ENCODE measurements around the gene TSPOAP1. TPM values are rescaled to one million over a fixed set of nuclear protein-coding genes. Genes with fewer than 3 reads are reported as not detected.

The TSPOAP1 gene
- polyA plus RNA-seq, 3 donors from 2014 or later = 7.1 to 32.1 (median 8.4) TPM

DNA sequence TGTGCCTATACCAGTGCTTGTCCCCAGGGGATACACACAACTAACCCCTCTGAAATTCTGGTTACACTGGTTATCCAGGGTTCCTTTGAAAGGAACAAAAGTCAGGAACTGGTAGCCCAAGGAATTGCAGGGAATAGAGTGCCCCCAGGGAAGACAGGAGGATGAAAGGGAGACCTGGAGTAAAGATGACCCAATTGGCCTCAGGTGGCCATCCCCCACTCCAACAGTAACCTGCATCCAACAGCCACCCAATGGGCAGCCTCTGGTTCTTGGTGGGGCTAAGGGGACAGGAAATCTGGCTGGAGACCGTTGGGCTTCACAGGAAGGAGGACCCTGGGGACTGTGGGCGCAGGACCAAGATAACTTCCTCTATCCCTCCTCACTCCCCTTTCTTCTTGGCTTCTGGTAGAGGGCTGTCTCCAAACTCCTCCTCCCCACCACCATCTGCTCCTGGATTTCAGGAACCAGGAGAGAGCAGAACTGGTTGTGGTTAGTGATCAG is 47.0 kb downstream of the TSPOAP1 start:
- H3K27me3 Mint-ChIP-seq (ENCODE audit: low read depth in 3 of 3) = peaks cover 2 to 4% (median 3%) of the 10 kb centered on the region in 3 donors
- DNase-seq = no peak
- peaks cover 0 to 5% (median 0%) of the 10 kb centered on the region in 3 donors for H3K36me3 Mint-ChIP-seq
- H3K27ac Mint-ChIP-seq = no peak overlapping the region
- peaks cover 4 to 8% of the 10 kb centered on the region in 2 donors for H3K4me1 Mint-ChIP-seq
- no peaks in the 10 kb centered on the region for H3K9me3 Mint-ChIP-seq
- H3K4me3 Mint-ChIP-seq = no peak overlapping the region

DNA sequence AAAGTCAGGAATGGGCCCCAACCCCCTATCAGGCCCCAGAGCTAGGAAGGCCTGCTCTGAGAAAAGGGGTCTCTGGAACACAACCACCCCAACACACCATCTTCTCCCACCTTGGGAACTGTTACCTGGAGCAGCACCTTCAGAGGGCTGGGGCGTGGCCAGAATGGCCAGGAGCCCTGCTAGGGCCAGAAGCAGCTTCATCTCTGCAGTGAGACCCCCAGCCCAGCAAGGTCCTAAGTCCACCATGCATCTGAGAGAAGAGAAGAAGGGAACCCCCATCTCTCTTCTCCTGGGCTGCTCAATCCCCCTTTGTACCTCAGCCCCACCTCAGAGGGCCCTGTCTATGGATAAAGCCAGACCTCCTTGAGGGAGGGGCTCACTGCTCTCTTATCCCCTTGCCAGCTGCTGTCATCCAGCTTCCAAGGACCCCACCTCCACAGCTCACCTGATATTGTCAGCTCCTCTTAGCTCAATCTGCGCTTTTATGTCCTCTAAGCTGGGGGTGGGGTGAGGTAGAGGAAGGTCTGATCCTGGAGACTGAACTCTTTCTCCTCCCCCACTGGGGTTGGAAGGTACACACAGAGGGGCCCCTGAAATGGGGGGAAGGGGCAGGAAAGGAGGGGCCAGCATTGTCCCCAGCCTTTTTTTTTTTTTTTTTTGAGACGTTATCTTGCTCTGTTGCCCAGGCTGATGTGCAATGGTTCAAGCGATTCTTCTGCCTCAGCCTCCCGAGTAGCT is 47.9 kb downstream of the TSPOAP1 start, which contains the start of gene MPO:
MPO (minus strand) TSS at position 456 of the 738 bp plus-strand sequence; CDS start at position 279, 177 bp downstream.
- DNase-seq = no peak
- H3K4me1 Mint-ChIP-seq = peaks cover 4 to 8% of the 10 kb centered on the region in 2 donors
- no peak within 1 kb of the TSS for H3K4me3 Mint-ChIP-seq
- H3K36me3 Mint-ChIP-seq = peaks cover 0 to 5% (median 0%) of the 10 kb centered on the region in 3 donors
- no peaks in the 10 kb centered on the region for H3K9me3 Mint-ChIP-seq
- peaks cover 2 to 4% (median 3%) of the 10 kb centered on the region in 3 donors for H3K27me3 Mint-ChIP-seq (ENCODE audit: low read depth in 3 of 3)
- no peak within 1 kb of the TSS for H3K27ac Mint-ChIP-seq

DNA sequence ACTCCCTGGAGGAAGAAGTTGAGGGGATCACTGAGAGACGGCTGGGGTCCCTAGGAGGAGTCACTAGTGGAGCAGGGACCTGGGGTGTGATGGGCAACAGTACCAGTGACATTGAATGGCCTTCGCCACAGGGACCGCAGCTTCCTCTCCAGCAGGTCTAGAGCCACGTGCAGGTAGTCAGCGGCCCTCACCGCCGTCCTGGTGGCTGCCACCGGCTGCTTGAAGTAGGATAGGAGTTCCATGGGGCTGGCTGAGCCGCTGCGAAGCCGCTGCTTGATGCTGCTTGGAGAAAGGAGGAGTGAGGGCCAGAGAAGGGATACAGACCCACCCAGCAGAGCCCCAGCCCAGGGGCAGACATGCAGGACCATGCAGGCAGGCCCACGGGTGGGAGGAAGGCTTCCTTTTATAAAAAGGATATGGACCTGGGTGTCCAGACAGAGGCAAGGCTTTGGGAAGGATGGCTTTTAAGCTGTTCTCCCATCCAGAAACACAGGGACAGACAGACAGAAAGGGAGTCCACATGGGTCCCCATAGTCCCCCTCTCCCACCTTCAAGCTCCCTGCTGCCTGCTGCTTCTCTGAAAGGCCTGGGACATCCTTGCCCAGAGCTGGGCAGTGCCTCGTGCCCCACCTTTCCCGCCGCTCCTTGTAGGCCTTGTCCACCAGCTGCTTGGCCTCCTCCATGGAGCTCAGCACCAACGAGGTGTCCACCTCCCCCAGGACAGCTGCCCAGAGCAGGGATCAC is 48.7 kb downstream of the TSPOAP1 start:
- H3K27me3 Mint-ChIP-seq (ENCODE audit: low read depth in 3 of 3) = peaks cover 2 to 4% (median 3%) of the 10 kb centered on the region in 3 donors
- H3K4me3 Mint-ChIP-seq = peak overlapping the region in 1 of 5 donors; percentile 17
- H3K36me3 Mint-ChIP-seq = peaks cover 0 to 1% (median 0%) of the 10 kb centered on the region in 3 donors
- DNase-seq = peak in 1 of 3 donors; percentile 15
- H3K27ac Mint-ChIP-seq = no peak overlapping the region
- no peaks in the 10 kb centered on the region for H3K9me3 Mint-ChIP-seq
- H3K4me1 Mint-ChIP-seq = peaks cover 4 to 8% of the 10 kb centered on the region in 2 donors

DNA sequence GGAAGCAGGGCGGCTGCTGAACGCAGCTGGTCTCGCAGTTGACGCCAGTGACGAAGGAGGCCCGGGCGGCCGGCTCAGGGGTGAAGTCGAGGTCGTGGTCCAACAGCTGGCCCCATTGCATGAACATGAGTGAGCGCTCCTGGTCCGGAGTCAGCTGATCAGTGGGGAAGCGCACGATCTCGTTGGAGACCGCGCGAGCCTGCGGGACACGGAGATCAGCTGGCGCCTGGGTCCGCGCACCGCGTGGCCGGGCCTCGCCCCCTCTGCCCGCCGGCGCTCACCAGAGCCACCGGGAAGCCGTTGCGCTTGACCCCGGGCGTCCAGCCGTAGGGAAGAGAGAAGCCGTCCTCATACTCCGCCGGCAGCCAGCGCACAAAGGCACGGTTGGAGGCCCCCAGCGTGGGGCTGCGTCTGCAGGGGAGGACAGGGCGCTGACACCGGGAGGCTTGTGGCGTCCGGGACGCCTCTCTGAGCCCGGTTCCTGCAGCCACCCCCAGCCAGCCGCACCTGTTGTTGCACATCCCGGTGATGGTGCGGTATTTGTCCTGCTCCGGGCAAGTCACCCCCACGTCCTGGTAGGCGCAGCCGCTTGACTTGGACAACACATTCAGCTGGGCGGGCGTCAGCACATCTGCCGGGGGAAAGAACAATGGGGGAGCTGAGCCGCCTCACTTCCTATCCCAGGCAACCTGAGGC is 49.4 kb downstream of the TSPOAP1 start:
- peak overlapping the region in 1 of 5 donors; percentile 17 for H3K4me3 Mint-ChIP-seq
- H3K36me3 Mint-ChIP-seq = no peaks in the 10 kb centered on the region
- H3K27ac Mint-ChIP-seq = no peak overlapping the region
- no peak for DNase-seq
- H3K9me3 Mint-ChIP-seq = no peaks in the 10 kb centered on the region
- H3K4me1 Mint-ChIP-seq = peaks cover 4 to 8% of the 10 kb centered on the region in 2 donors
- peaks cover 2 to 4% (median 3%) of the 10 kb centered on the region in 3 donors for H3K27me3 Mint-ChIP-seq (ENCODE audit: low read depth in 3 of 3)

DNA sequence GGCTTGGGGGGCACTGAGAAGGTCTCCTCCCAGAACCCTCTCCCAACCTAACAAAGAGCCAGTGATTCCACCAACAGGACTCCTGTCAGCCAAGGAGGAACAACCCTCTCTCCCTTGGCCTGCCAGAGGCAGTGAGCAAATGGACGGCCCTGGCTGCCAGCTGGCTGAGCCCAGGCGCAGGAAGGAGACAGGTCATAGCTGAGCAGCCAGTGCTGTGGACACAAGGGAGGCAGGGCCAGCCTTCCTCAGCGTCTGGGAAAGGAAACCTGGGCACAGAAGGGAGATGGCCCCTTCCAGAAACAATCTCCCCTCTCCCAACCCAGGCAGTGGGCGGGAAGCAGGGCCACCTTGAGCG is 50.0 kb downstream of the TSPOAP1 start:
- no peak for DNase-seq
- no peak overlapping the region for H3K27ac Mint-ChIP-seq
- peaks cover 4 to 8% of the 10 kb centered on the region in 2 donors for H3K4me1 Mint-ChIP-seq
- H3K36me3 Mint-ChIP-seq = no peaks in the 10 kb centered on the region
- H3K9me3 Mint-ChIP-seq = no peaks in the 10 kb centered on the region
- H3K4me3 Mint-ChIP-seq = no peak overlapping the region
- peaks cover 1 to 4% (median 2%) of the 10 kb centered on the region in 3 donors for H3K27me3 Mint-ChIP-seq (ENCODE audit: low read depth in 3 of 3)

DNA sequence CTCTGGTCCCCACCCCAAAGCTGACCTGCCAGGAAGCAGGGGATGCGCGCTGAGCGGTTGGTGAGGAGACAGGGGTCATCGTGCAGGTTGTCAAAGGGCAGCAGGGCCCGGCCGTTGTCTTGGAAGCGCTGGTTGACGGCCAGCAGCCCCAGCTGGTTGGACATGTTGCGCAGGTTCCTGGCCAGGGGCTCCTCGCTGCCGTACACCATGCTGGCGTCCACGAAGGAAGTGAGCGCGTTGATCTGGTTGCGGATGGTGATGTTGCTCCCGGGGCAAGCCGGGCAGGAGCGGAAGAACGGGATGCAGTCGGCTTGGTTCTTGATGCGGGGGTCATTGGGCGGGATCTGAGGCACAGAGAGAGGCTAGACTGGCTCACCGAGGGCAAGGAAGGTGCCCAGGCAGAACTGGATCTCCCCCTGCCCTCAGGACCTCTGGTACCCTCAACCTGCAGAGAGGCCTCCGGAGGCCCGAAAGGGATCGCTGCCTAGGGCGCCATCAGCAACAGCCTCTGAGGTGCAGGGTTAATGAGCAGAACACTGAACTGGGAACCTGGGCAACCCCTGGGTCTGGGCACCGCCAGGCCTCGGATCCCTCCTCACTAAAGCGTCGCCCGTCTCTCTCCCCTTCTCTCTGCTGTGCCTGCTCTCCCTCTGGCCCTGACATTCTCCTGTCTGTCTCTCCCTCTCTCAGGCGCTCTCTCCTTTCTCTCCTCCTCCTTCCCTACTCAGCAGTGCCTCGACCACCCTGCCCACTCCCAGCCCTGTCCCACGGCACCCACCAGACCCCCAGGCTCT is 50.6 kb downstream of the TSPOAP1 start:
- H3K27ac Mint-ChIP-seq = no peak overlapping the region

DNA sequence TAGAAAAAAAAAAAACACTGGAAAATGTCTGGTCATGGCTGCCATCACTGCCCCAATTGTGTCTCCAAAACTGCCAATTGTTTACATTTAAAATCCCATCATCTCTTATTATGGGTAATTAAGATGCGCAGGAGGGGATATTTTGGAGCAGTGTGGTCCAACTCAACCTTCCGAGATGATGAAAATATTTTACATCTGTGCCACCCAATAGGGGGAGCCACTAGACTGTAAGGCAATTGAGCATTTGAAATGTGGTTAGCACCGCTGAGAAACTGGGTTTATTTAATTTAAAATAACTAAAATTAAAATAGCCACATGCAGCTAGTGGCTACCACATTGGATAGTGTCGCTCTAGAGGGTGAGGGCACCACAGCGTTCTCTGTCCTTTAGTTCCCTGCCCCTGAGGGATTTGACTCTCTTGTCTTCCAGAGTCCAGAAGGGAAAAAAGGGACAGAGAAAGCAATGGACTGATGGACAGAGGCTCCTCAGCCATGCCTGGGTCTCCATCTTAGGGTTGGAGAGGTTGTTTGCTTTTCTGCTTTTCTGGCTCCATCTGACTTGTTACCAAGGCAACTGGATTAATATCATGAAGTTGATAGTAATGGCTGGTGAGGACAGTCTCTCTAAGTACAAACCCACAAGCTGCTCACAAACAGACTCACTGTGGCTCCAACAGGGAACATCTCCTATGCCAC is 51.3 kb downstream of the TSPOAP1 start:
- H3K4me1 Mint-ChIP-seq = peaks cover 4 to 8% of the 10 kb centered on the region in 2 donors
- no peak overlapping the region for H3K4me3 Mint-ChIP-seq
- peak; percentile 16 to 27 (median 20) for DNase-seq
- H3K36me3 Mint-ChIP-seq = no peaks in the 10 kb centered on the region
- no peak overlapping the region for H3K27ac Mint-ChIP-seq
- H3K9me3 Mint-ChIP-seq = no peaks in the 10 kb centered on the region
- H3K27me3 Mint-ChIP-seq (ENCODE audit: low read depth in 3 of 3) = peaks cover 0 to 6% (median 3%) of the 10 kb centered on the region in 3 donors

More for the DNA sequence above, 50.6 kb downstream of the TSPOAP1 start:
- no peaks in the 10 kb centered on the region for H3K9me3 Mint-ChIP-seq
- no peaks in the 10 kb centered on the region for H3K36me3 Mint-ChIP-seq
- H3K4me3 Mint-ChIP-seq = no peak overlapping the region
- H3K4me1 Mint-ChIP-seq = peaks cover 4 to 8% of the 10 kb centered on the region in 2 donors
- peaks cover 0 to 4% (median 4%) of the 10 kb centered on the region in 3 donors for H3K27me3 Mint-ChIP-seq (ENCODE audit: low read depth in 3 of 3)
- no peak for DNase-seq

DNA sequence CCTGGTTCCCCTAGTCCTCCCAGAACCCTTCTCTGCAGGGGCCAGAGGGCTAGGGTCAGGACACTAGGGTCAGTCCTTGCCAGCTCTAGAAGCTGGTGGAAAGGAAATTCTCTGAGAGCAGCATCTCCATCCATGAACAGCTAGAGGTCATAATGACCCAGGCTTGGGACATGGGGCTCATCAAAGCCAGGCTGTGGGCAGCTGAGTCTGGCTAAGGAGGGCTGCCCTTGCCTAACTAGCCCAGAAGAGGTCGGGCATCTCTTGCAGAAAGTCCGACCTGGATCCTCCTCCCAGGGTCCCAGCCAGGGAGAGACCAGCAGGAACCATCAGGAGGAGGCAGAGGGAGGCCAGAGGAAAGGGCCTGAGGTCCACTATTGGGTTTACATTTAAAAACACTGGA is 52.2 kb downstream of the TSPOAP1 start:
- no peak for DNase-seq
- Mint-ChIP-seq H3K4me3 (no peak overlapping the region), H3K4me1 (peaks cover 4 to 8% of the 10 kb centered on the region in 2 donors), H3K27me3 (ENCODE audit: low read depth in 3 of 3) (peaks cover 0 to 6% (median 3%) of the 10 kb centered on the region in 3 donors), H3K9me3 (no peaks in the 10 kb centered on the region), H3K27ac (no peak overlapping the region), H3K36me3 (no peaks in the 10 kb centered on the region)

DNA sequence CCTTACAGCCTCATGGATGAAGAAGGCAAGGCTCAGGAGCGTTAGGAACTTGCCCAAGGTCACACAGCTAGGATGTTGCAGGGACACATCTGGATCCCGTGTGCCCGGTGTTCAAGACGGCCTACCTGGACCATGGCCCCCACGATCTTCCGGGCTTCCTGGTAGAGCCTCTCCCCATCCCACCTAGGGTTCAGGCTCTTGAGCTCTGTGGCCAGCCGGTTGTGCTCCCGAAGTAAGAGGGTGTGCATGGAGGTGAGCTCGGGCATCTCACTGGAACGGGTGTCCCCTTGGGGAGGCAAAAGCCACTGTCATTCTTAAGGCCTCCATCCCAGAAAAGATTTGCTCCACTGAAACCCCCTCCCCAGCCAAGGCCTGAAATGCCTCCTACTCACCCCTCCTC is 53.2 kb downstream of the TSPOAP1 start:
- H3K9me3 Mint-ChIP-seq = no peaks in the 10 kb centered on the region
- H3K4me3 Mint-ChIP-seq = no peak overlapping the region
- no peak overlapping the region for H3K27ac Mint-ChIP-seq
- no peak for DNase-seq
- no peaks in the 10 kb centered on the region for H3K36me3 Mint-ChIP-seq
- H3K27me3 Mint-ChIP-seq (ENCODE audit: low read depth in 3 of 3) = peaks cover 0 to 4% (median 3%) of the 10 kb centered on the region in 3 donors
- H3K4me1 Mint-ChIP-seq = peaks cover 4 to 8% of the 10 kb centered on the region in 2 donors

DNA sequence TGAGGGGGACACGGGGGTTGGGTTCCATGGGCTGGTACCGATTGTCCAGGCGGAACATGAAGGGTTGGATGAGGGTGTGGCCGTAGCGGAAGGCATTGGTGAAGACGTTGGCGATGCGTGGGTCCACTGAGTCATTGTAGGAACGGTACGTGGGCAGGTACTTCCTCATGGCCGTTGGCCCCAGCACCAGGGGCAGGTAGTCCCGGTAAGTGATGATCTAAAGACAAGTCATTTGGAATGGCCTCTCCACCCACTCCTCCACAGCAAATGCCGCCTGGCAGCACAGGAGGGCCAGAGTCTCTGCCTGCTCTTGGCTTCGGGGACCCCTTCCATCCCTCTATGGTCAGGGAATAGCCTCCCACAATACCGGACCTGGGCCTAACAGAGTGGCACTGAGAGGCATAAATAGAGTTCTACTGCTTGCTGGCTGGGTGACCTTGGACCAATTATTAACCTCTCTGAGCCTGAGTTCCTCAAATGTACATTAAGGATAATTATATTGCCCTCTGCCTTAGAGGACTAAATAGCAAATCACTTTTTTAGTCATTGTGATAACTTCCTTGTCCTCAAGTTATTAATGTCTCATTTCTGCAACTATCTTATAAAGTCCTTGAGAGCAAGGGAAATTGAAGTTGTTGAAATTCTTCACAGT is 55.0 kb downstream of the TSPOAP1 start:
- Mint-ChIP-seq H3K9me3 (no peaks in the 10 kb centered on the region), H3K27ac (no peak overlapping the region), H3K27me3 (ENCODE audit: low read depth in 3 of 3) (peaks cover 0 to 3% (median 3%) of the 10 kb centered on the region in 3 donors), H3K36me3 (no peaks in the 10 kb centered on the region), H3K4me3 (no peak overlapping the region), H3K4me1 (peaks cover 0 to 3% of the 10 kb centered on the region in 2 donors)
- DNase-seq = no peak

DNA sequence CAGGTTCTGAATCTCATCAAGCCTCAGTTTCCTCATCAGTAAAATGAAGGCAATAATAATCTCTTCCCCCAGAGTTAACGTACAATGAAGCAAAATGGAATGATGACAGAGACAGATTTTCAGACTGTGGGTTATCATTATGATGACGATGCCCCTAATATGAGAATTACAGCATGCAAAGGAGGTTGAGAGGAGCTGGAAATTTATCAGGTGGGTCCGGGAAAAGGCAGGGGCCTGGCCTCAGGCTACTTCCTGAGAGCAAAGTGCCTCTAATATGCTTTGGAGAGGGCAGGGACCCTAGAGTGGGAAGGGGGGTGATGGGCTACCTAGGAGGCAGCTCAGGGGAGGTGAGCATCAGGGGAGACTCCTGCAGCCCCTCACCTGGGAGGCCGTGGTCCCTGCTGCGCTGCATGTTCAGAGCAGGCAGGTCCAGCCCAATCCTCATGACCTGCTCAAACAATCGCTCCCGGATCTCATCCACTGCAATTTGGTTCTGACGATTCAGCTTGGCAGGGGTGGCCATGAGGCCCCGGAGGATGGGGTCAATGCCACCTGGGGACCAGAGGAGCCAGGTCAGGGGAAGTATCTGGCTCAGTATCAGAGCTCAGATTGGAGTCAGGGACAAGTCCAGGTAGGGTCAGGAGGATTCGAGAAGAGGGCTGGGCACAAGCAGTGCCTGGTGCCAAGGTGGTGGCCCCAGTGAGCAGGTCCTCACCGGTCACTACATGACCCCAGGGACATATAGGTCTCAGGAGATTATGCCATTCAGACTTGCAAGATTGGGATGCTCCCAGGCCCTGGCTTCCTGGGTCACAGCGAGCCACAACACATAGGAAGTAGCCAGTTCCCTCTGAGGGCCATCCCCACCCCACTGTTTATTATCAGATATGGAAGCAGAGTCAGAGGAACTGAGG is 56.0 kb downstream of the TSPOAP1 start:
- Mint-ChIP-seq H3K27ac (no peak overlapping the region), H3K4me3 (no peak overlapping the region), H3K9me3 (no peaks in the 10 kb centered on the region), H3K27me3 (ENCODE audit: low read depth in 3 of 3) (peaks cover 1 to 3% (median 2%) of the 10 kb centered on the region in 3 donors), H3K4me1 (peaks cover 0 to 3% of the 10 kb centered on the region in 2 donors), H3K36me3 (no peaks in the 10 kb centered on the region)
- no peak for DNase-seq

Data from immature natural killer cell (primary cell).